Measurements from ENCODE around the gene UNG.

Gene UNG

GRCh38 chr12:109065853-109066193 is 31.6 kb upstream of the UNG start:
- DNase-seq (ENCODE audit: extremely low spot score), result no peak
- ChIA-PET POLR2A (no interaction called here), CTCF (interaction anchor here (0.9 to 2.1 kb wide), 2 partner anchors 11 to 27 kb away, joined by 3 to 4 read pairs; partner anchors contain the start of gene ALKBH2)
- TF ChIP-seq CTCF (IDR thresholded peaks at IDR 0.05; ENCODE audit: control extremely low read depth, extremely low read depth, low read depth, missing control alignments), result no peak

GRCh38 chr12:109069307-109070271 is 27.8 kb upstream of the UNG start:
- ChIA-PET POLR2A (no interaction called here), CTCF (interaction anchor here (1.0 to 1.7 kb wide), 3 partner anchors 15 to 25 kb away, joined by 3 to 4 read pairs (median 3); partner anchors contain the start of gene ALKBH2)
- TF ChIP-seq CTCF (IDR thresholded peaks at IDR 0.05; ENCODE audit: control extremely low read depth, extremely low read depth, low read depth, missing control alignments), result no peak
- no peak for DNase-seq (ENCODE audit: extremely low spot score)

DNA sequence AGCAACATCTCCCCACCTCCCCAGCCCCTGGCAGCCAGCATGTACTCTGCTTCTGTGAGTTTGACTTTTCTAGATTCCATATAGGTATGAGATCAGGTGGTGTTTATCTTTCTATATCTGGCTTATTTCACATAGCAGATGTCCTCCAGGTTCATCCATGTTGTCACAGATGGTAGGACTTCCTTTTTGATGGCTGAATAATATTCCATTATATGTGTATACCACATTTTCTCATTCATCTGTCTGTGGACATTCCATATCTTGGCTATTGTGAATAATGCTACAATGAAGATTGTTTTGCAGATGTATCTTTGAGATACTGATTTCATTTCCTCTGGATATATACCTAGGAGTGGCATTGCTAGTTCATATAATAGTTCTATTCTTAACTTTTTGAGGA is 22.5 kb upstream of the UNG start:
- no peak for DNase-seq (ENCODE audit: extremely low spot score)
- CTCF ChIA-PET, result no interaction called here
- POLR2A ChIA-PET, result no interaction called here
- no peak for TF ChIP-seq CTCF (IDR thresholded peaks at IDR 0.05; ENCODE audit: control extremely low read depth, extremely low read depth, low read depth, missing control alignments)

- POLR2A ChIA-PET, result interaction anchor here (0.6 kb wide), 1 partner anchor 325 kb away, joined by 3 read pairs; no protein-coding TSS in a partner anchor
- CTCF ChIA-PET, result interaction anchor here (1.1 to 1.9 kb wide), 3 partner anchors 10 to 29 kb away, joined by 3 to 7 read pairs (median 3); partner anchors contain the start of gene ALKBH2
- no peak for DNase-seq (ENCODE audit: extremely low spot score)
- TF ChIP-seq CTCF (IDR thresholded peaks at IDR 0.05; ENCODE audit: control extremely low read depth, extremely low read depth, low read depth, missing control alignments), result no peak
Observed at GRCh38 chr12:109082751-109083150, 14.6 kb upstream of the UNG start.

- ChIA-PET POLR2A (no interaction called here), CTCF (interaction anchor here (0.9 to 1.4 kb wide), 4 partner anchors 8 to 27 kb away, joined by 3 read pairs; partner anchors contain the start of gene ALKBH2)
- no peak for DNase-seq (ENCODE audit: extremely low spot score)
- TF ChIP-seq CTCF (IDR thresholded peaks at IDR 0.05; ENCODE audit: control extremely low read depth, extremely low read depth, low read depth, missing control alignments), result no peak
Observed at GRCh38 chr12:109084425-109084824, 13.0 kb upstream of the UNG start.

DNA sequence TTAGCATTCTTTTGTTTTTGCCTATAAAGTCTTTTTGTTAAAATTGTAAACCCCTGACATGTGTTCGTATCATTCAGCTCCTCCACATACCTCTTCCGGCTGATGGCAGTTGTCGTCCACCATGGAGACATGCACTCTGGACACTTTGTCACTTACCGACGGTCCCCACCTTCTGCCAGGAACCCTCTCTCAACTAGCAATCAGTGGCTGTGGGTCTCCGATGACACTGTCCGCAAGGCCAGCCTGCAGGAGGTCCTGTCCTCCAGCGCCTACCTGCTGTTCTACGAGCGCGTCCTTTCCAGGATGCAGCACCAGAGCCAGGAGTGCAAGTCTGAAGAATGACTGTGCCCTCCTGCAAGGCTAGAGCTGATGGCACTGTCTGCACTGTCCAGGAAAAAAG is 11.8 kb upstream of the UNG start:
- ChIA-PET POLR2A (no interaction called here), CTCF (interaction anchor here (1.0 to 2.5 kb wide), 4 partner anchors 8 to 27 kb away, joined by 3 to 8 read pairs (median 4); no protein-coding TSS in a partner anchor)
- TF ChIP-seq CTCF (IDR thresholded peaks at IDR 0.05; ENCODE audit: control extremely low read depth, extremely low read depth, low read depth, missing control alignments), result no peak

More for the DNA sequence above, 11.8 kb upstream of the UNG start:
- DNase-seq (ENCODE audit: extremely low spot score), result no peak
